NCI-H510A (cell line): Measurements from ENCODE around the gene FIBCD1.

Experiments
- DNase-seq: peaks from one replicate; lab custom pipeline; 2025; lab: John Stamatoyannopoulos, UW

FIBCD1 gene, protein sequence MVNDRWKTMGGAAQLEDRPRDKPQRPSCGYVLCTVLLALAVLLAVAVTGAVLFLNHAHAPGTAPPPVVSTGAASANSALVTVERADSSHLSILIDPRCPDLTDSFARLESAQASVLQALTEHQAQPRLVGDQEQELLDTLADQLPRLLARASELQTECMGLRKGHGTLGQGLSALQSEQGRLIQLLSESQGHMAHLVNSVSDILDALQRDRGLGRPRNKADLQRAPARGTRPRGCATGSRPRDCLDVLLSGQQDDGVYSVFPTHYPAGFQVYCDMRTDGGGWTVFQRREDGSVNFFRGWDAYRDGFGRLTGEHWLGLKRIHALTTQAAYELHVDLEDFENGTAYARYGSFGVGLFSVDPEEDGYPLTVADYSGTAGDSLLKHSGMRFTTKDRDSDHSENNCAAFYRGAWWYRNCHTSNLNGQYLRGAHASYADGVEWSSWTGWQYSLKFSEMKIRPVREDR

GRCh38 chr9:130938652-130939404 lies at the start of gene FIBCD1:
TSS of gene FIBCD1 (minus strand) at chr9:130939247. CDS start at chr9:130938607, 640 bp downstream.
- DNase-seq, result no peak

DNA sequence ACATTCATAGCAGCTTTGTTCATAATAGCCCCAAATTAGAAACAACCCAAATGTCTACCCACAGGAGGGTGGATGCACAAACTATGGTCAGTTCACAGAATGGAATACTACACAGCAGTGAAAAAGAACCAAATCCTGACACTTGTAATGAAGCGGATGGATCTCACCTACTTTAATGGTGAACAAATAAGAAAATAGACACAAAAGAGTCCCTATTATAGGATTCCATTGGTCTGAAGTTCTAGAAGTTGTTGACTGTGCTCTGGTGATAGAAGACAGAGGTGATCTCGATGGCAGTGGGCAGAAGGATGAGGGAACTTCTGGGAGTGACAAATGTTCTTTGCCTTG lies 49.3 kb upstream of the FIBCD1 start:
- DNase-seq, result no peak

DNA sequence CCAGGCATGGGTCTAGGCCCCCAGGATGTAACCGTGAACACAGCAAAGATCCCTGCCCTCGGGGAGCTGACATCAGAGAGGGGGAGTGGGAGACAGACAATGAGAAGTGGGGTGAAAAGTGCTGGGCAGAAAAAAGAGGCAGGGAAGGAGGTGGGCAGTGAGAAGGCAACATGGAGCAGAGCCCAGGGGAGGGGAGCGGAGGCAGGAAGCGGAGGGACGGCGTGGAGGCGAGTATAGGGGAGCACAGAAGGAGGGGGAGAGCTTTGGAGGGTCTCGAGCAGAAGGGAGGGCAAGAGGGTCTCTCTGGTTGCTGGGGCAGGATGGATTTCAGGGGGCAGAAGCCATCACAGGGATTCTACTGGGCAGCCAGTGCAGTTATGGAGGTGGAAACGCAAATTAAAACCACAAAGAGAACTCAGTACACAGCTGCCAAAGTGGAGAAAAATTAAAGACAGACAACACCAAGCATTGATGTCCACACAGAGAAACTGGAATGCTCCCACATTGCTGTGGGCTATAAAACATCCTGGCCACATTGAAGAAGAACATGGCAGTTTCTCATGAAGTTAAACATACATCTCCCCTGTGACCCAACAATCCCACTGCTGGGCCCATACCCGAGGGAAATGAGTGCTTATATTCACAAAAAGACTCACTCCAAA lies 48.8 kb upstream of the FIBCD1 start:
- no peak for DNase-seq

- no peak for DNase-seq
Observed at GRCh38 chr9:130987054-130987453, 48.0 kb upstream of the FIBCD1 start.

GRCh38 chr9:130986356-130986965 lies 47.4 kb upstream of the FIBCD1 start:
- peak; percentile 38 for DNase-seq

DNA sequence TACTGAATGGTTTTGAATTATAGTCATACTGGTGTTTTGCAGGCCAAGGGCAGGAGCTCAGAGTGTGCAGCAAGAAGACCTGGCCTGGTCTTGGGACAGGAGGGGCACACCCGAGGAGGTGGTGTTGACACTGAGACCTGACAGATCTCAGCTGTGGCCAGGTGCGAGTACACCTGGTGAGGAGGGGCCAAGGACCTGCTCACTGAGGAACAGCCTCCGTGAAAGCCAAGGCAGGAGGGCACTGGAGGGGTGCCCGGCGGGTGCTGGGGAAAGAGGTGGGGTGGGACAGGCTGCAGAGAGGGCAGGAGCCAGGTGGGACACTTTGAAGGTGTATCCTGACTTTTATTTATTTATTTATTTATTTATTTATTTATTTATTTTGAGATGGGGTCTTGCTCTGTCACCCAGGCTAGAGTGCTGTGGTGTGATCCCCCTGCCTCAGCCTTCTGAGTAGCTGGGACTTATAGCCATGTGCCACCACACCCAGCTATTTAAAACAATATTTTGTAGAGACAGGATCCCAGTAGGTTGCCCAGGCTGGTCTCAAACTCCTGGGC lies 46.6 kb upstream of the FIBCD1 start:
- DNase-seq, result no peak

- no peak for DNase-seq
Observed at GRCh38 chr9:130985029-130985428, 46.0 kb upstream of the FIBCD1 start.

GRCh38 chr9:130984521-130984920 lies 45.5 kb upstream of the FIBCD1 start:
- DNase-seq, result peak; percentile 24

DNA sequence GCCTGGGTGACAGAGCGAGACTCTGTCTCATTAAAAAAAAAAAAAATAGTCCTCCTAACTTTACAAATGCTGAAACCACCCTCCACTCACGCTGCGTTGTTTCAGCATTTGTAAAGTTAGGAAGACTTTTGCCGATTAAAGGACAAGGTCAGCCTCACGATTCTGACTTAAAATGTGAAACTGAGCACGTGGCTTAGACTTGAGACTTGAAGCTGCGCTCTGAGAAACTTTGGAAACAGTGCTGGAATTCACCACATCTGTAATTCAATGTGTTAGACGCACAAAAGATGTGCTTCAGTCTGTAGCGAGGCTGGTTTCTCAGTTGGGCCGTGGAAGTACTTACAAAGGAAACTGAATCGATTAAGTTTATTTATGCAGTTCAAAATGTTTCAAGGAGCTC lies 44.9 kb upstream of the FIBCD1 start:
- no peak for DNase-seq

DNA sequence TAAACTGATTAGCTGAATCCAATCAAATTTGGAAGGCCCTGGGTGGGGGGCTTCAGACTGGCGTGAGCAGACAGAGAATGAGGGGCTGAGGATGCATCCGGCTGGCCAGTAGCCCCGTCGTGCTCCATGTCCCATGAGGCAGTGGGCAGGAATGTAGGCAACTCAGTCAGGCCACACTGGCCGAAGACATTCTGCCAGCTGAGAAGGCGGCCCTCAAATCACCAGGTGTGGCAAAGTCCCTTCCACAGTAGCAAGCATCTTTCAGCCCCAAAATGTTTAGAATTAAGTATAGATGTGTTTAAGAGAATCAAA lies 44.3 kb upstream of the FIBCD1 start:
- no peak for DNase-seq

GRCh38 chr9:130982636-130983358 lies 43.8 kb upstream of the FIBCD1 start:
- peak; percentile 63 for DNase-seq

DNA sequence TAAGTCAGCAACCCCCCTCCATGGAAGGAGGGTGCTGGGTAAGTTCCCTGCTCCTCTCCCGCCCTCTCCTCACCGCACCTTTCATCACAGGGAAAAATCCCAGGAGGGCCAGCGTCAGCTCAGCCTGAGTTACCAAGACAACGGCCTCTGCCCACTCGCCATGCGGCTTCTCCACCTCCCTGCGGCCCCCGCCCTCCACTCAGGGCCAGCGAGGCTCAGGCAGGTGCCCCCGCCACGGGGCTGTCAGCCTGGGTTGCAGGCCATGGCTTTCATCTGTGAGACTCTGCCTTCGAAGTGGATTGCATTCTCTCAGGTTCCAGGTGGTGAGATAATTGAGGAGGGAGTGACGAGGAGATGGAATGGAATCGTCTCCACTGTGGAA lies 42.7 kb upstream of the FIBCD1 start:
- no peak for DNase-seq

- DNase-seq, result no peak
Observed at GRCh38 chr9:130981002-130981755, 42.1 kb upstream of the FIBCD1 start.

DNA sequence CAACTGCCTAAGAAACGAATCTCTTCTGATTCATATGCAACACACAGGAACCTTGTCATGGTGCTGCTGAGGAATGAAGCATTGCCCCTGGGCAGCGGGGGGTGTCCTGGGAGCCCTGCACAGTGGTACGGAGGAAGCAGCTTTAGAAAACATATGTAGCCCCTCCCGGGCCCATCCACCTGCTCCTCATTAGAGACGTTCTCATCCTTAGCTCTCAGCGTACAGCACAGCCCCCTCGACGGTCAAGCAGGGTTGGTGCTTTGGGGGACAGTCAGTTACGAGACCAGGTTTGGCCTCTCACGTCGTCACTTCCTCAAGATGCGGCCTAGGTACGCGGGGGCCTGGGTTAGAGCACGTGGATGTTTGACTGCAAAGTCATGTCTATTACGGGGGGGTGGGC lies 41.5 kb upstream of the FIBCD1 start:
- DNase-seq, result no peak

GRCh38 chr9:130979591-130980385 lies 40.7 kb upstream of the FIBCD1 start:
- no peak for DNase-seq

- DNase-seq, result no peak
Observed at GRCh38 chr9:130977811-130978221, 38.8 kb upstream of the FIBCD1 start.

- no peak for DNase-seq
Observed at GRCh38 chr9:130975932-130976841, 37.1 kb upstream of the FIBCD1 start.

DNA sequence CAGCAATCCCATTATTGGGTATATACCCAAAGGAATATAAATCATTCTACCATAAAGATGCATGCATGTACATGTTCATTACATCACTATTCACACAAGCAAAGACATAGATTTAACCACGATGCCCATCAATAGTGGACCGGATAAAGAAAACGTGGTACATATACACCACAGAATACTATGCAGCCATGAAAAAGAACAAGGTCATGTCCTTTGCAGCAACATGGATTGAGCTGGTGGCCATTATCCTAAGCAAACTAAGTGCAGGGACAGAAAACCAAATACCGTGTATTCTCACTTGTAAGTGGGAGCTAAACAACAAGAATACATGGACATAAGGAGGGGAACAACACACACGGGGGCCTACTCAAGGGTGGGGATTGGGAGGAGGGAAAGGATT lies 36.1 kb upstream of the FIBCD1 start:
- DNase-seq, result no peak

GRCh38 chr9:130974697-130975096 lies 35.6 kb upstream of the FIBCD1 start:
- DNase-seq, result no peak
